CD4-positive, alpha-beta T cell (primary cell): ENCODE results near the gene BUD13. TPM values are rescaled to one million over a fixed set of nuclear protein-coding genes. Genes with fewer than 3 reads are reported as not detected.

Experiments
- ATAC-seq: fragments of 200-7000 bp; cut with Tn5 transposase; one replicate; pipeline ENCODE4 v1.10.0; 2022; ENCODE audit warnings: mild to moderate bottlenecking; ENCODE audit not compliant: poor library complexity
- CTCF ChIA-PET: fragments of 350-600 bp; sonication (Branson Sonifier 250); formaldehyde crosslinking; loops from one replicate; lab custom pipeline; 2021; ENCODE audit warnings: antibody characterized with exemption, inconsistent platforms; lab: Charles Lee
- POLR2A ChIA-PET: fragments of 350-600 bp; sonication (Branson Sonifier 250); formaldehyde crosslinking; loops from one replicate; lab custom pipeline; 2021; ENCODE audit warnings: antibody characterized with exemption, inconsistent platforms; lab: Charles Lee
- DNase-seq, 14 experiments: peaks; one replicate each; pipeline ENCODE4 v3.0.0-alpha.2; 2013 to 2020; ENCODE audit warnings: mixed read lengths in 2 of 14
- H3K27ac ChIP-seq, 2 donors: one replicate each; pipeline versions ENCODE4 v1.5.1 to v1.7.0; 2013; ENCODE audit warnings: low read length in 2 of 2, low read depth in 1 of 2, mild to moderate bottlenecking in 1 of 2
- H3K27me3 ChIP-seq, 2 experiments: 1 replicate in 1 of 2; 2 replicates in 1 of 2; pipeline versions ENCODE4 v1.6.1 to v1.7.0; 2013; ENCODE audit warnings: low read length in 2 of 2, control low read depth in 1 of 2, mild to moderate bottlenecking in 1 of 2, moderate library complexity in 1 of 2; ENCODE audit not compliant: insufficient read depth in 2 of 2, control insufficient read depth in 1 of 2
- H3K36me3 ChIP-seq: one replicate; pipeline ENCODE4 v1.6.1; 2013; ENCODE audit warnings: low read length, control low read depth; ENCODE audit not compliant: insufficient read depth
- H3K4me1 ChIP-seq: one replicate; pipeline ENCODE4 v1.6.1; 2013; ENCODE audit warnings: low read length, control low read depth; ENCODE audit not compliant: insufficient read depth
- H3K4me3 ChIP-seq: one replicate; pipeline ENCODE4 v1.5.1; 2013; ENCODE audit warnings: mild to moderate bottlenecking, low read length, moderate library complexity
- H3K9me3 ChIP-seq, 2 experiments: 1 replicate in 1 of 2; 2 replicates in 1 of 2; pipeline versions ENCODE4 v1.6.1 to v1.7.0; 2013; ENCODE audit warnings: low read length in 2 of 2, mild to moderate bottlenecking in 2 of 2, control low read depth in 1 of 2, moderate library complexity in 1 of 2; ENCODE audit not compliant: control insufficient read depth in 1 of 2, insufficient read depth in 1 of 2
- H3K27ac Mint-ChIP-seq: one replicate; pipeline ENCODE4 v1.8.0; 2020; ENCODE audit warnings: mixed read lengths
- H3K27me3 Mint-ChIP-seq: one replicate; pipeline ENCODE4 v1.8.0; 2021; ENCODE audit warnings: mixed read lengths
- H3K36me3 Mint-ChIP-seq: one replicate; pipeline ENCODE4 v1.8.0; 2021; ENCODE audit warnings: low read depth, mixed read lengths
- H3K4me1 Mint-ChIP-seq: one replicate; pipeline ENCODE4 v1.8.0; 2021; ENCODE audit warnings: low read depth, mixed read lengths
- H3K4me3 Mint-ChIP-seq: one replicate; pipeline ENCODE4 v1.8.0; 2020; ENCODE audit warnings: mild to moderate bottlenecking, mixed read lengths
- H3K9me3 Mint-ChIP-seq: one replicate; pipeline ENCODE4 v1.8.0; 2020; ENCODE audit warnings: mixed read lengths
- CTCF ChIP-seq: fragments of 200-600 bp; IDR thresholded peaks from one replicate; pipeline ENCODE4 v1.8.0; 2022; ENCODE audit warnings: antibody characterized with exemption, mild to moderate bottlenecking
- intact Hi-C, 2 experiments: fragments of 100-400 bp; cut with DNase I in 1 of 2; cut with micrococcal nuclease in 1 of 2; formaldehyde crosslinking; loops; one replicate each; pipeline versions ENCODE4 v1.15.1 to v1.9.0; 2023 to 2025; cut with DNase I, micrococcal nuclease
- total RNA-seq, 174 experiments: library from RNA in 2 of 174; stranded (reverse) in 2 of 174; gene quantifications; one replicate each; pipeline ENCODE4 v1.2.3 and lab custom pipeline; 2021 to 2026

BUD13 gene
- total RNA-seq, 2 experiments from 2014 or later, result 9.2 to 10.1 TPM

DNA sequence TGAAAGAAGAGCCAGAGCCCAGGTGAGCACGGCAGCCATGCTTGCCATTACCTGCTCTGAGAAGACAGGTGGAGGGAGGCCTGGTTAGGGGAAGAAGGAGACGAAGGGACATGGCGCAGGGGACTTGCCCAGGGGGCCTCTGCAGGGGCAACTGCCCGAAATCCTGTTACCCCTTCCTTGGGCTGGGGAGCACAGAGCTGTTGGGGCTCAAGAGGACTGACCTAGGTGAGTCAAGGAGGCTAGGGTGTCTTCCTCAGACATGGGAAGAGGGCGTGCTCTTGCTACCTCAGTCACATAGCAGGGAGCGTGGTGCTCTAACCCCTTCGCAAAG, 19.0 kb upstream of the BUD13 start, which contains the start of gene APOA5:
Gene APOA5 (minus strand): TSS at position 67 of the 331 bp plus-strand sequence. CDS start 19 bp downstream, at position 48.
- CTCF ChIA-PET, result interaction anchor here (0.5 to 2.0 kb wide), 26 partner anchors 8 to 435 kb away, joined by 3 to 17 read pairs (median 3); partner anchors contain the start of genes BUD13, PAFAH1B2 and SIK3
- intact Hi-C loops, result loop anchor here (1.0 to 5.0 kb wide), 4 partner anchors 45 to 435 kb away; no protein-coding TSS in a partner anchor
- DNase-seq (no peak), ATAC-seq (no peak)
- Histone ChIP-seq H3K27me3 (no peaks in the 10 kb centered on the region), H3K9me3 (no peaks in the 10 kb centered on the region), H3K36me3 (no peaks in the 10 kb centered on the region), H3K27ac (no peak within 1 kb of the TSS), H3K4me3 (no peak within 1 kb of the TSS), H3K4me1 (peaks cover 27% of the 10 kb centered on the region)
- no peak for TF ChIP-seq CTCF
- POLR2A ChIA-PET, result interaction anchor here (0.9 to 2.6 kb wide), 7 partner anchors 44 to 352 kb away, joined by 3 to 20 read pairs (median 5); partner anchors contain the start of genes PAFAH1B2 and SIK3
- Mint-ChIP-seq H3K4me1 (peaks cover 37% of the 10 kb centered on the region), H3K27ac (peak within 1 kb of the TSS; percentile 81), H3K27me3 (peaks cover 4% of the 10 kb centered on the region), H3K36me3 (peaks cover 16% of the 10 kb centered on the region), H3K9me3 (no peaks in the 10 kb centered on the region), H3K4me3 (peak within 1 kb of the TSS; percentile 85)

DNA sequence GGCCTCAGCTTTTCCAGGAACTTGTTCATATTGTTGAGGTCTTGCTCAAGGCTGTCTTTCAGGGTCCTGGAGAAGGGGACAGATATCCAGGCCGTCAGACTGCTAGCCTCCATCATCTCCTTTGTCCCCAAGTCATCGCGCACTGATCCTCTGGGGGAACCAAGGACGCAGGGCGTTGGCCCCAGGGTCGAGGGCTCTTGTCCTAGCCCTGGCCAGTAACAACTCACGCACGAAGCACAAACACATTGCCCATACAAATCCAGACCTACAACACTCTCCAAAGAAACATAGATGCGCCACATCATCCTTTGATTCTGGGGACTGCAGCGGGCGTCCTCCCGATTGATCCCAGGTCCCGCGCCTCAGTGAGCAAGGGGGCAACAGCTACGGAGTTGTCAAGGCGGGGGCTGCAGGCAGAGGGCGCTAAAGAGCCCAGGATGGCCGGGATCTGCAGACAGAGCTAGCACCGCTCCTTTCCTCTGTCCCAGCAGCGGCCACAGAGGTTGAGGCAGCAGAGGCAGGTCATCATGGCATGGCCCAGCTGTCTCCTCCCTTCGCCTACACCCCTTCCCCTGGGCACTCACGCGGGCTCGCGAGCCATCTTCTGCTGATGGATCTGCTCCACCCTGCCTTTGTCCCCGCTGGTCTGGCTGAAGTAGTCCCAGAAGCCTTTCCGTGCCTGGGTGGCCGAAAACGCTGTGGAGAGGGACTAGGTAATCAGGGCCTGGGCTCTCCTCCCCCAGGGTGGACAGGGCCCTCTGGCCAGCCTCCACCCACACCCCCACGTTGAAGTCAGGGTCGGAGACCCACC, 18.4 kb upstream of the BUD13 start:
- ChIA-PET CTCF (interaction anchor here (0.5 to 2.0 kb wide), 27 partner anchors 8 to 436 kb away, joined by 3 to 17 read pairs (median 3); partner anchors contain the start of genes BUD13, PAFAH1B2 and SIK3), POLR2A (interaction anchor here (0.9 to 2.6 kb wide), 7 partner anchors 44 to 353 kb away, joined by 3 to 20 read pairs (median 5); partner anchors contain the start of genes PAFAH1B2 and SIK3)
- peaks cover 4% of the 10 kb centered on the region for H3K36me3 ChIP-seq
- peaks cover 42% of the 10 kb centered on the region for H3K4me1 Mint-ChIP-seq
- no peaks in the 10 kb centered on the region for H3K9me3 ChIP-seq
- H3K27ac Mint-ChIP-seq, result peak overlapping the region; percentile 81
- no peak overlapping the region for H3K4me3 ChIP-seq
- no peak overlapping the region for H3K27ac ChIP-seq
- no peaks in the 10 kb centered on the region for H3K9me3 Mint-ChIP-seq
- peak overlapping the region; percentile 85 for H3K4me3 Mint-ChIP-seq
- TF ChIP-seq CTCF, result peak; percentile 81
- H3K27me3 Mint-ChIP-seq, result no peaks in the 10 kb centered on the region
- DNase-seq (peak; percentile 64 to 85 (median 74)), ATAC-seq (peak; percentile 55)
- peaks cover 22% of the 10 kb centered on the region for H3K36me3 Mint-ChIP-seq
- peaks cover 33% of the 10 kb centered on the region for H3K4me1 ChIP-seq
- intact Hi-C loops, result loop anchor here (1.0 to 5.0 kb wide), 4 partner anchors 45 to 436 kb away; no protein-coding TSS in a partner anchor
- no peaks in the 10 kb centered on the region for H3K27me3 ChIP-seq

DNA sequence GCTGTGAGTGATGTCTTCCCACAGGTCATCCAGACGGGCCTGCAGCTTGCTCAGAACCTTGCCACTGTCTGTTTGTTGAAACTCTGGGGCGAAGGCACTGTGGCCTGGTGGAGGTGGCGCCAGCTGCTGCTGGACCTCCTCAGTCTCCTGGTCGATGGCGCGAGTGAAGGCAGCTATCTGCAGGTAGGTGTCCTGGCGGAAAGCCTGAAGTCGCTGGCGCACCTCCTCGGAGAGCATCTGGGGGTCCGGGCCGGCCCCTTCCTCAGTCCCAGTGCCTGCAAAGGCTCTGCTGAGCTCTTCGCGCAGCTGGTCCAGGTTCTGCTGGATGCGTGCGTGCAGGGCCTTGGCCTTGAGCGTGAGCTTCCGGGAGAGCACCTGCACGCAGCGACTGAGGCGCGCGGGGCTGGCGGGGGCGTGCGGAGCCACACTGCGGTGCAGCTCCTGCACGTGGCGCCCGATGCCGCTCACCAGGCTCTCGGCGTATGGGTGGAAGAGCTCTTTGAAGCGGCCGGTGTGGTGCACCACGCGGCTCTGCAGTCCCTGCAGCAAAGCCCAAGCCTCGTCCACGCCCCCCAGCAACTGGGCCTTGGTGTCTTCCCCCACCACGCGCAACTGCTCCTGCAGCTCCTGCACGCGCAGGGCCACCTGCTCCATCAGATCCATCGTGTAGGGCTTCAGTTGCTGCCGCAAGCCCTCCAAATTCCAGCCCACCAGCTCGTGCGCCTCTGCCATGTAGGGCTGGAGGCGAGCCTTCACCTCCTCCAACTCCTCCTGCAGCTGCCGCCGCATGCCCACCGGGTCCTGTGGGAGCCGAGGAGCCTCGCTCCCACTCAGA, 17.6 kb upstream of the BUD13 start:
- Mint-ChIP-seq H3K36me3 (peaks cover 30% of the 10 kb centered on the region), H3K27ac (peak overlapping the region; percentile 81), H3K9me3 (no peaks in the 10 kb centered on the region), H3K4me3 (peak overlapping the region; percentile 85), H3K27me3 (no peaks in the 10 kb centered on the region), H3K4me1 (peaks cover 51% of the 10 kb centered on the region)
- no peak overlapping the region for H3K4me3 ChIP-seq
- ATAC-seq, result no peak
- no peak for TF ChIP-seq CTCF
- ChIA-PET POLR2A (interaction anchor here (0.6 to 2.6 kb wide), 9 partner anchors 16 to 354 kb away, joined by 3 to 20 read pairs (median 4); partner anchors contain the start of genes PAFAH1B2 and SIK3), CTCF (interaction anchor here (0.6 to 2.0 kb wide), 23 partner anchors 7 to 436 kb away, joined by 3 to 17 read pairs (median 3); partner anchors contain the start of genes BUD13 and SIK3)
- H3K36me3 ChIP-seq, result peaks cover 12% of the 10 kb centered on the region
- intact Hi-C loops, result loop anchor here (1.0 to 5.0 kb wide), 4 partner anchors 46 to 436 kb away; no protein-coding TSS in a partner anchor
- H3K27ac ChIP-seq, result no peak overlapping the region
- no peaks in the 10 kb centered on the region for H3K27me3 ChIP-seq
- peak in 1 of 14 experiments; percentile 31 for DNase-seq
- H3K4me1 ChIP-seq, result peaks cover 38% of the 10 kb centered on the region
- no peaks in the 10 kb centered on the region for H3K9me3 ChIP-seq
